NAMALWA (cell line): ENCODE measurements around the gene CIPC.

Experiments used
- DNase-seq: peaks from one replicate; pipeline ENCODE4 v3.0.0-alpha.2; 2015; ENCODE audit warnings: low spot score

CIPC gene

GRCh38 chr14:77071938-77072388, 26.1 kb upstream of the CIPC start:
- DNase-seq = no peak

- DNase-seq = no peak
Measured at GRCh38 chr14:77074969-77075368, 23.1 kb upstream of the CIPC start.

- no peak for DNase-seq
Measured at GRCh38 chr14:77076113-77076631, 21.9 kb upstream of the CIPC start.

GRCh38 chr14:77077040-77077439, 21.0 kb upstream of the CIPC start:
- DNase-seq = no peak

GRCh38 chr14:77082356-77082755, 15.7 kb upstream of the CIPC start:
- no peak for DNase-seq

- no peak for DNase-seq
Measured at GRCh38 chr14:77083082-77083481, 15.0 kb upstream of the CIPC start.

- no peak for DNase-seq
Measured at GRCh38 chr14:77084985-77085384, 13.1 kb upstream of the CIPC start.

- DNase-seq = no peak
Measured at GRCh38 chr14:77085538-77085937, 12.5 kb upstream of the CIPC start.

- peak; percentile 33 for DNase-seq
Measured at GRCh38 chr14:77086017-77086727, 11.9 kb upstream of the CIPC start.

GRCh38 chr14:77086951-77087350, 11.1 kb upstream of the CIPC start:
- no peak for DNase-seq

- DNase-seq = no peak
Measured at GRCh38 chr14:77087631-77088030, 10.4 kb upstream of the CIPC start.

- no peak for DNase-seq
Measured at GRCh38 chr14:77088219-77088618, 9.8 kb upstream of the CIPC start.

- no peak for DNase-seq
Measured at GRCh38 chr14:77088645-77089044, 9.4 kb upstream of the CIPC start.

GRCh38 chr14:77091518-77091917, 6.5 kb upstream of the CIPC start:
- no peak for DNase-seq

GRCh38 chr14:77092676-77093075, 5.4 kb upstream of the CIPC start:
- DNase-seq = no peak

- peak; percentile 91 for DNase-seq
Measured at GRCh38 chr14:77094672-77095284, 3.3 kb upstream of the CIPC start.

GRCh38 chr14:77097006-77097699, 905 bp upstream of the CIPC start:
- peak; percentile 76 for DNase-seq

GRCh38 chr14:77098529-77099353, 683 bp downstream of the CIPC start:
- peak; percentile 20 for DNase-seq

- DNase-seq = peak; percentile 11
Measured at GRCh38 chr14:77099425-77100167, 1.5 kb downstream of the CIPC start.

- DNase-seq = peak; percentile 38
Measured at GRCh38 chr14:77100961-77101360, 2.9 kb downstream of the CIPC start.

GRCh38 chr14:77102154-77102553, 4.1 kb downstream of the CIPC start:
- no peak for DNase-seq
